GM12892 (cell line): ENCODE measurements around the gene VGLL2.

Source experiments
- POLR2A ChIP-seq: IDR thresholded peaks from 2 replicates; pipeline ENCODE4 v1.6.1; 2011; ENCODE audit warnings: low read depth, low read length, control low read depth
- TAF1 ChIP-seq: IDR thresholded peaks from 2 replicates; pipeline ENCODE4 v1.6.1; 2011; ENCODE audit warnings: low read depth, mild to moderate bottlenecking, control low read depth, low read length, borderline replicate concordance

GRCh38 chr6:117276778-117277316 is 11.5 kb downstream of the VGLL2 start:
- TF ChIP-seq TAF1: no peak
- no peak for TF ChIP-seq POLR2A
